ENCODE results near the gene EVC2.

GRCh38 chr4:5574386-5574785 lies 134.0 kb downstream of the EVC2 start:
- TF ChIP-seq CTCF (IDR thresholded peaks at IDR 0.05) (no peak), POLR2A (IDR thresholded peaks at IDR 0.05) (no peak)
